GM04503 (cell line): ENCODE data around the gene VTA1.
A peak's percentile ranks its signal among the peaks of the same experiment; 100 is the strongest.
"Not testable (repeated sequence)": the region's sequence is repeated elsewhere in the genome, so short reads cannot be mapped to it uniquely, and the experiment has no call there.

Source experiments
- DNase-seq: peaks from one replicate; pipeline ENCODE4 v3.0.0-alpha.2; 2012; ENCODE audit warnings: low read depth

VTA1 gene

DNA sequence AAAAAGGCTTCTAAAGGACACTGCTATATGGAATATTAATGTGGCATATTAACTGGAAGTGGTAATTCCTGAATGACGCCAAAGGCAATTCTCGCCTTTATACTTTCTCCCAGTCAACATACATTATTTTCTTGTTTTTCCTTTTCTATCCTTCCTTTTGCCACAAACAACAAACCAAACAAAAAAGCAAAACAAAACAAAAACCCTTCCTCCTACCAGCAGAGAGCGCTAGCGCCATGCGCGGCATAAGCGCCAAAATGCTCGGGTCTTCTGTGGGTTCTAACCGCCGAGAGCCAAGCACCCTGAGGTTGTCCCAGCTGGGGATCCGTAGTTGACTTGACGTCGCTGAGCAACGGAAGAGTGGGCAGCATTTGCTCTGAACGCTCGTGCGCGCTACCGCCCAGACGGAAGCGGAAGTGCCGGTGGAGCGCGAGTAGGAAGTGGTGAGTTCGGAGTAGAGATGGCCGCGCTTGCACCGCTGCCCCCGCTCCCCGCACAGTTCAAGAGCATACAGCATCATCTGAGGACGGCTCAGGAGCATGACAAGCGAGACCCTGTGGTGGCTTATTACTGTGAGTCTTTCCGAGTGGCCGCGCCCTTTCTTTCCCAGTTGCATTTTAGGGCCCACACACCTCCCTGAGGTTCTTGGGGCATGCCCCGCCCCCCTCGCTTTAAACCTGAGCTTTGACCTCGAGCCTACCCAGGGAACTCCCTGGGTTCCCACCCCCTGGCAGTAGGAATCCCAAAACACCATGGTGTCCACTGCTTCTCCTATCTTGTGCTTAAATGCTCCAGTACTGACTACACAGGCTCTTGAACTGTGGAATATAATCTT, at the start of gene VTA1, which contains the start of gene NMBR:
Gene VTA1, plus strand, starts transcription at position 436 of the 835 bp plus-strand sequence. Its CDS starts 25 bp downstream, at position 461.
Gene NMBR, minus strand, starts transcription at position 295 of the 835 bp plus-strand sequence. CDS start 58,464 bp downstream, outside the sequence.
- peak; percentile 98 for DNase-seq

DNA sequence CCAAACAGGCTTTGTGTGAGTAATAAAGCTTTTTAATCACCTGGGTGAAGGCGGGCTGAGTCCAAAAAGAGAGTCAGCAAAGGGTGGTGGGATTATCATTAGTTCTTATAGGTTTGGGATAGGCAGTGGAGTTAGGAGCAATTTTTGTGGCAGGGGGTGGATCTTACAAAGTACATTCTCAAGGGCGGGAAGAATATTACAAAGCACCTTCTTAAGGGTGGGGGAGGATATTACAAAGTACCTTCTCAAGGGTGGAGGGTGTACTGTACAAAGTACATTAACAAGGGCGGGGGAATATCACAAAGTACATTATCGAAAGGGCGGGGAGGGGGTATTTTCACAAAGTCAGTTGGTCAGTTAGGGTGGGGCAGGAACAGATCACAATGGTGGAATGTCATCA, 42.2 kb upstream of the VTA1 start:
- not testable (repeated sequence) for DNase-seq

- DNase-seq = not testable (repeated sequence)
These were observed 36.2 kb upstream of the VTA1 start for GRCh38 chr6:142110820-142111219.

GRCh38 chr6:142112451-142113061, 34.5 kb upstream of the VTA1 start:
- DNase-seq = peak; percentile 22

- DNase-seq = no peak
These were observed 29.7 kb upstream of the VTA1 start for GRCh38 chr6:142117366-142117765.

DNA sequence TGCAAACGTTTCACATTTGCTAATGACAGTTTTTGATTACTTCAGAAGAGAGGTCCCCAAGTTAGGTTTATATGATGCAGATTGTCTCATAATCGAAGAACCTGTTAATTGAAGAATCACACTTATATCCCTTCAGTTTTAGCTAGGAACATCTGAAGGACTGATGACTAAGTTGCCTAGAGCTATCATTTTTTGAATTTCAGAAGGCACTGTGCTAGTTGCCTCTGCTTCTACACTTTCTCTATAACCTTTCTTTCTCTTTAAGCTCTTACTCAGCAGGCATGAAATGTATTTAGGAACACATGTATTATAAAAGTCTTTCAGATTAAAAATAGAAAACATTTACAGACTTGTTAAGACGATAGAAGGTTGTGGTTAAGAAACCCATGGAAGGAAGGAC, 28.7 kb upstream of the VTA1 start:
- DNase-seq = no peak

DNA sequence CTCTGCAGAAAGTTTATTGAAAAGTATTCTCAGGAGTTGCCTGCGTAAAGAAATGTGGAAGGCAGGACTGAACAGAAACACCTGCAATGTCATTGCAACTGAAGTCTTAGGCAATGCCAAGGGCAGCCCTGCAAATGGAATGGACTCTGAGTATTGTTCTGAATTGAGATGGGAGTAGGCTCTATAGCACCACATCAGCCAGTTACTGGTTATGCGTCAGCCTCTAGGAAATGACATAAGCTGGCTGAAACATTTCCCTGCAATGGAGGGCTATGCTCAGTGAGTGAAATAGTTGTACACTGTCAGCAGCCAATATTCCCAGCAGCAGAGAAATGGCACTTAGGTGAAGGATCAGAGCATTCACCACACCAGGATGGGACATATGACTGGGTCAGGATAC, 28.1 kb upstream of the VTA1 start:
- DNase-seq = no peak

GRCh38 chr6:142121342-142121741, 25.7 kb upstream of the VTA1 start:
- no peak for DNase-seq

- no peak for DNase-seq
These were observed 16.2 kb upstream of the VTA1 start for GRCh38 chr6:142130814-142131213.

GRCh38 chr6:142132625-142133024, 14.4 kb upstream of the VTA1 start, which contains the start of gene GJE1:
GJE1 (plus strand) TSS chr6:142132925; CDS start chr6:142133159, 234 bp downstream.
- no peak for DNase-seq

- DNase-seq = no peak
These were observed 8.2 kb upstream of the VTA1 start for GRCh38 chr6:142138876-142139275.

- DNase-seq = not testable (repeated sequence)
These were observed 5.5 kb upstream of the VTA1 start for GRCh38 chr6:142141531-142141930.

DNA sequence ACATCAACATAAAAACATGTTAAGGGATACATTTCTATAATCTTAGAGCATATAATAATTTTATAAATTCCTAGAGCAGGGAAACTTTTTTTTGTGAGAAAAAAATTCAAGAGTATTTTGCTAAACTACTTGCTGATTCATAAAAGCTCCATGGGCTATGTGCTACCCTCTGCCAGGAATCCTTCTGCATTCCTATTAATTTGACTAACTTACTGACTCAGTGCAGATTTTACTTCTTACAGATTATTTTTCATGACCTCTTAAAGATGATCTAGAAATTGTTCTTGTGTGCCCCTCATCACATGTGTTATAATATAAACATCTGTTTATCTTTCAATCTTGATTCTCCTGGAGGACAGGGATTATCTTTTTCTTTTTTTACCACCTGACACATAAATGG, 5.7 kb downstream of the VTA1 start:
- DNase-seq = peak; percentile 46

- no peak for DNase-seq
These were observed 6.1 kb downstream of the VTA1 start for GRCh38 chr6:142153196-142153595.

GRCh38 chr6:142154336-142154735, 7.3 kb downstream of the VTA1 start:
- DNase-seq = no peak

GRCh38 chr6:142155091-142155490, 8.0 kb downstream of the VTA1 start:
- DNase-seq = no peak

DNA sequence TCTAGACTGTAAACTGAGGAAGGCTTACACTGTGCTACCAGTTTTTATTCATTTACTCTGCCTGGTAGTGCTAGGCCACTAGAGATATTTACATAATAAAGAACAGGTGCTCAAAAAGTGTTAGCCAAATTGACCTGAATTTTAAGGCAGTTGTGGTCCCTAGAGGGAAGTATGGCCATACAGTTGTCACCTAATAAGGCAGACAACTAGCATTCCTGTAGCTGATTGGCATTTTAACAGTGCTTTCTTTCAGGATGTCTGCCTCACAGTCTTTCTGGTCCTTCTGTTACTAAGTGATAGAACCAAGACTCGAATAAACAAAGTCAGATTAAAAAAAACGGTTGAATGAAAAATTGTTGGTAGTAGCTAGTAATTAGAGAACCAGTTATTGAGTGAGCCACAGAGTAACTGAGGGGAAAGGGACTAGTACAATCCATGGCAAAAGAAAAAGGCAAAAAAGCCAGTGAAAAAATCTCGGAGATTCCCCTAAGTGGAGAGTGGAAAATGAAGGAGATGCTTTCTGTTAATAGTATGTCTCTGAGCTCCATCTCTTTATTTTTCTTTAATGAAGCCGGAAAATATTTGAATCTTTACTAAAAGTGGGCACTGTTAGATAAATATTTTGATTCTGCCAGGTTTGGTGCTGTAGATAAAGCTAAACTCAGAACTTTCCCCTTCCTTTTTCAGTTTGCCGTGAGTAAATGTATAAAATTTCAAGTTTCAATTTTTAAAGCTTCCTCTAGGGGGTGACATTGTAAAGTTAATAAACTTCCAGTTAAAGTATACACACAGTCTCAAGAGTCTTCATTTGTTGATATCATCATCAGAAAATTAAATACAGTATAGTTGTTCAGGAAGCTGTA, 9.1 kb downstream of the VTA1 start:
- DNase-seq = no peak

DNA sequence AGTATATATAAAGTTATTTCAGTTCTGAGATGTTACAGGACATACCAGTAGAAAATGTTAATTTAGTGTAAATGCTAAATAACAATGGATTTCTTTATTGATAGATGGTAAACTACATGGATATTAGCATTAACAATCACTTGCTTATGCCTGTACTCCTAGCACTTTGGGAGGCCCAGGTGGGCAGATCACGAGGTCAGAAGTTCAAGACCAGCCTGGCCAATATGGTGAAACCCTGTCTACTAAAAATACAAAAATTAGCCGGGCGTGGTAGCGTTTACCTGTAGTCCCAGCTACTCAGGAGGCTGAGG, 9.7 kb downstream of the VTA1 start:
- not testable (repeated sequence) for DNase-seq

DNA sequence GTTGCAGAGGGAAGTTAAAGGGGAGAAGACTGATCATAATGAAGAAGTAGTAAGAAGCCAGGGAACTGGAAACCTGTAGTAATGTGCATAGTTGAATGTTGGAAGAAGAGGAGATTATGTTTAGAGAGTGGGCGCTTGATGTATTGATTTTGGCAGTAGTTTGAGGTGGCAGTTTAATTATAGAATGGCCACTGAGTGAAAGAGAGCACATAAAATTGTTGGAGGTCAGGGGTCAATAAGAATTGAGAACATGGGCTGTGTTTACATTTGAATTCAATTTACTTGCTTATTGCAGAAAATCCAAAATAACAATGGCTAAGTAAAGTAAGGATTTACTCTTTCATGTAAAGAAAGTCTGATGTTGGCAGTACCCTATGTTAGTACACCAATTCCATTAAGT, 15.7 kb downstream of the VTA1 start:
- no peak for DNase-seq

DNA sequence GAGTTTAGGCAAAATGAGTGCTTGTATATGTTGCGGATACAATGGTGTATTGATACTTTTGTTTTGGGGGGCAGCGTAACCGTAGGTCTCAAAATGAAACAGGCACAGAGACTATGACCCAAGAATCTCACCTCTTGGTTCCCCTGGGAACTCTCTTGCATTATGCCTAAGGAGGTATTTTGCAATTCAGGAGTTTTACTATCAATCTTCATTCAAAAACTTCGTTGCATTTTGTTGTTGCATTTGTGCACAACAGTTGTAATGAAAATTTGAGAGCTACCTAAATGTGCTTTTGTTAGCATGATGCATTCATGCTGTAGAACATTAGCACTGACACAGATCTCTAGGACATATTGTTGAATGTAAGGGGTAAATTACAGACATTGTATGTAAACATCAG, 18.2 kb downstream of the VTA1 start:
- DNase-seq = no peak

DNA sequence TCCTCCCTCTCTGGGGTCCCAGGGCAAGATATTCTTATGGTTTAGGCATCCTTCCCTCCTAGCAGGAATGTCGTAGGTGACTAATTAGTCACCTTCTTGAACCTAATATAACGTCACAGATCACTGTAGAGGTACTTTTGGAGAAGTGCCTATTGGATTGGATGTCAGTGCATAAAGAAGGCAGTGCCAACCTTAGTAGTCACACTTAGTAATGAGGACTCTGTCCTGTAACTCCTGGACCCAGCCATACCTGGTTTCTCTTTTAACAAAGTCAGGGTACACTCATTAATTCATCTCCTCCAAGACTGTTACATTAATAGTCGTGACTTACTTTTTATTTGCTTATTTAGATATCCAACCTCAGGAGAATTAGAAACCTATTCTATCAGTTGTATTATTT, 20.0 kb downstream of the VTA1 start:
- DNase-seq = no peak

DNA sequence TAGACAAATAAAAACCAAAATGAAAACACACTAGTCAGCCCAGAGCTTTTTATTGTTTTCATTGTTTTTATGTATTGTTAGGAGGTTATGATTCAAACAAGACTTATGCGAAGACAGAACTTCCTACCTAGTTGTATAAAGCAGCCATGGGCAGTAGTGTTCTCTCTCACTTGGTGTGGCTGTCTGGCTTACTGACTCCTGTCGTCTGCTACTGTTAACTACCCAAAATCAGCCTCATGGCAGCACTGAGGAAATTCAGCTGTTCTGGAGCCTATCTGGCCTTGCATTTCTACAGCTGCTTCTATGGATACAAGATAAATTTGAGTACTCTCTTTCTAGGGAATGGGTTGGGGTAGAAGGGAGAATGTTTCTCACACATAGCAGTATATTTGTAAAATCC, 20.4 kb downstream of the VTA1 start:
- DNase-seq = no peak

- DNase-seq = no peak
These were observed 24.3 kb downstream of the VTA1 start for GRCh38 chr6:142171351-142171750.
